Pons (tissue), 1 donor: Measurements from ENCODE around the gene GTPBP6.
A peak's percentile ranks its signal among the peaks of the same experiment; 100 is the strongest.
"Not testable (repeated sequence)": the region's sequence is repeated elsewhere in the genome, so short reads cannot be mapped to it uniquely, and the experiment has no call there.

Source experiments
- DNase-seq: peaks from one replicate; pipeline ENCODE4 v3.0.0-alpha.2; 2016; ENCODE audit warnings: low spot score

Gene GTPBP6

DNA sequence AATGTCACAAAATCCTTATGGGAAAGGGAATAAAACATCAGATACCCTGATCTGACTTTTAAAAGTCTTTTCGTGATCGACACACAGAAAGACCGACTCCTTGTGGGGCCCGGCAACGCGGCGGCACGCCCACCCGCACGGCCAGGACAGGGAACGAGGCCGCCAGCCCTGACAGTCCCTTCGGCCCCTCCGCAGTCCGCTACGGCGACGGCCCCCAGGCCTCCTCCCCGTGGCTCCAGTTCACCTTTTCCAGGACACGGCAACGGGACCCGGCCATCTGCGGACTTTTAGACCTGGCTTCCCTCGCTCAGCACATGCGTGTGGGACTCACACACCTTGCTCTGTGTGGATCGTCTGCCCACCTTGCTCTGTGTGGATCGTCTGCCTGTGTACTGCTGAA, 33.6 kb upstream of the GTPBP6 start:
- no peak for DNase-seq

DNA sequence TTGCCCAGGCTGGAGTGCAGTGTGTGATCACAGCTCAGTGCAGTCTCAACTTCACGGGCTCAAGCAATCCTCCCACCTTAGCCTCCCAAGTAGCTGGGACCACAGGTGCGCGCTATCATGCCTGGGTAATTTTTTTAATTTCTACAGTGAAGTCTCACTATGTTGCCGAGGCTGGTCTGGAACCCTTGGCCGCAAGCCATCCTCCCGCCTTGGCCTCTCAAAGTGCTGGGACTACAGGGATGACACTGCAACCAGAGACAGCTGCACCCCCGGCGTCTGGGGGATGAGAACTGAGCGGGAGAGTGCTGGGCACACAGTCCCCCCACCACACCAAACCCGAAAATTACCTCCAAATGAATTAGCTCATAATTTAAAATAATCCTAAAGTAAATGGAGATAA, 33.1 kb upstream of the GTPBP6 start:
- no peak for DNase-seq

DNA sequence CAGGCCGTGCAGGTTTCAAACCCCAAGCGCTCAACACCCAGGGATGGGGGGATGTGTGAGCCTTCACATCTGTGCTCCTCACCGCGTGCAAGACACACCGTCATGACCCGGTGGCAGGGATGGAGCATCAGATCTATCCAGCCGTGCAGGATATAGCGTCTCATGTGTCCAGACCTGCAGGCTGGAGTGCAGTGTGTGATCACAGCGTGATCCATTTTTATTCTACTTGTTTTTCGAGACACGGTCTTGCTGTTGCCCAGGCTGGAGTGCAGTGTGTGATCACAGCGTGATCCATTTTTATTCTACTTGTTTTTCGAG, 32.7 kb upstream of the GTPBP6 start:
- not testable (repeated sequence) for DNase-seq

DNA sequence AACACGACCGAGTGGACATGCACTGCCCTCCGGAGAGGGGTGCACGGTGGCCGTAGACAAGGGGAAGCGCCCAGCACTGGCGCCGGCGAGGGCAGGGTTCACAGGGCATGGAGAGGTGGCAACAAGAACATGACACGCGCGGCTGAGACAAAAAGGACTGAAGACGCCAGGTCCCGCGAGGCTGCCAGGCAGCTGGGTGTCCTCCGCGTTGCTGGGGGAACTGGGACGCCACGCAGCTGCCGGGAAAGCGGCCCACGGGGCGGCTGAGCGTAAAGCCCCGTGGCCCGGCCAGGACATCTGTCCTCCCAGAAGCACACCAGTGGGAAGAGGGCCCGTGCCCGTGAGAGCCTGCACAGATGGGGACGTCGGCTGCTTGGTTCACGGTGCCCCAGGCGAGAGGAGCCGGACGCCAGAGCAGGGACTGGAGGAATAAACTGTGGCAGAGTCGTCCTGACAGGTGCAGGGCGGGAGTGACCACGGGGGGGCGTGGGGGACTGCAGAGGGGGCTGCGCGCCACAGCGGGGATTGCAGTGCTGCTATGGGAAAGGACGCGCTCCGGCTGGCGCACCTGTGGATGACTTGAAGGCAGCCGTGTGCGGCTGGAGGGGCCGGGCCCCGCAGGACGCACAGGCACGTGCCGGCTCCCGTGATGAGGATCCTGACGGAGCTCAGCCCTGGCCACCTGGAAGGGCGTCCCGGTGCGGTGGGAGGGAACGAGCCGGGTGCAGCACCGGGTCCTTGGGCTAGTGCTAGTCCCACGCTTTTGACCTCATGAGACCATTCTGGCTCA, 32.1 kb upstream of the GTPBP6 start:
- peak; percentile 36 for DNase-seq

DNA sequence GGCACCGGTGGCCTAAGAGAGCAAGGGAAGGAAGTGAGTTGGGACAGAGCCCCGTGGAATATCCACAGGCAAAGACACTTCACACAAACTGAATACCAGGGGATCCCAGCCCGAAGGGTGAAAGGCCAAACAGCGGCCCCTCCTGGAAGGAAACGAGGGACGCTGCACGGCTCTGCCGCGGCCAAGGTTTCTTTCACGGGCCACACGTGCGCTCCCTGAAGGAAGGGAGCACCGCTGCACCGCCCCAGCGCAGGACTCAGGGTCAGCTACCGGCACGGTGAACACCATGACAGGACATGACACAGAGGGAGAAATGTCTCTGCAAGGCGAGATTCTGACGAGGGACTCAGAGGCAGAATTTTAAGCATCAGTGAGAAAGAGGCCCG, 31.5 kb upstream of the GTPBP6 start:
- no peak for DNase-seq

DNA sequence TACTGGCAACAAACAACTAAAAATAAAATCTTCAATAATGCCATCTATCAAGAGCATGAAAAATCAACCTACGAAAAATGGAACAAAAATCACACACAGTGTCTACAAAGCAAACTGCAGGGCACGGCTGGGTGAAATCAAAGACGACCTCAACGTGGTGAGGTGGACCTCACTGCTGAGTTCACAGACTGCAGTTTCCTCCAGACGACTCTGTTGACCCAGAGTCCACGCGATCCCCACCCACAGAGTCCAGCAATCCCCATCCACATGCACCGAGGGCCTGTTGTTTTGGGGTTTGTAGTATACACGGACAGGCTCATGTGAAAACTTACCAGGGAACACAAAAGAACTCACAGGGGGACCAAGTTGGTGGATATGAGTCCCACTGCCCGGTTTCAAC, 31.1 kb upstream of the GTPBP6 start:
- DNase-seq: no peak

DNA sequence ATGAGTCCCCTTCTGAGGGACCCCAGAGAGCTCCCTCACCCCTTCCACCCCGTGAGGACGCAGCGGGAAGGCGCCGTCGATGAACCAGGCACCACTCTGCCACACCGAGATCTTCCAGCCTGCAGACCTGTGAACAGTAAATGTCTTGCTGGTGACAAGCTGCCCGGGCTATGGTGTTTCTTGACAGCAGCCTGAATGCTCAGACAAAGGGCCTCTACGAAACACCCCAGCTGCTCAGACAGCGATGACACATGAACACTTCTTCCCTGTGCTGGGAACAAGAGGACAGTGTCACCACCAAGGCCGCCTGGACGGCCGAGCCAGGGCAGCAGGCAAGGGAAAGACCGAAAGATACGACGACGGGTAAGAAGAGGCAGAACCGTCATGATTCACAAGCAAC, 30.6 kb upstream of the GTPBP6 start:
- DNase-seq: peak; percentile 94

DNA sequence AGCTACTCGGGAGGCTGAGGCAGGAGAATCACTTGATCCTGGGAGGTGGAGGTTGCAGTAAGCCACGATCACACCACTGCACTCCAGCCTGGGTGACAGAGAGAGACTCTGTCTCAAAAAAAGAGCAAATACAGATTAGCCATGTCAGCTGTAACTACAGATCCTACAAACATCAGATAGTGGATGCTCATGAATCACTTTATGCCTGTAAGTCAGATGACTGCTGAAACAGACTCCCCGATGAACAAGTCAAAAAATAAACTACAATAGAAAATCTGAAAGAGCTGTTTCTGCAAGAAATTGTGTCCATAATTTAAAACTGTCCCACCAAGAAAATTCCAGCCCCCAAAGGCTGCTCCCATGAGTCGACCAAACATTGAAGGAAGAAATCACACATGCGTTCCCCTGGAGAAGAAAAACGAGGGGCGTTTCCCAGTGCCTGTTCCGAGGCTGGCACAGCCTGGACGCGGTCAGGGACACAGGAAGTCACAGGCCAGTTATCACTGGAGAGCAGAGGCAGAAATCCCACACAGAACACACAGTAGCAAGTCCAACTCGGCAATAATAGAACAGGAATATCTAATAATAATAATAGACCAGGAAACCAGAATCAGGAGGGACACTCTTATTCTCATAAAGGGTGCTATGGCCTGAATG, 30.0 kb upstream of the GTPBP6 start:
- DNase-seq: peak; percentile 36

DNA sequence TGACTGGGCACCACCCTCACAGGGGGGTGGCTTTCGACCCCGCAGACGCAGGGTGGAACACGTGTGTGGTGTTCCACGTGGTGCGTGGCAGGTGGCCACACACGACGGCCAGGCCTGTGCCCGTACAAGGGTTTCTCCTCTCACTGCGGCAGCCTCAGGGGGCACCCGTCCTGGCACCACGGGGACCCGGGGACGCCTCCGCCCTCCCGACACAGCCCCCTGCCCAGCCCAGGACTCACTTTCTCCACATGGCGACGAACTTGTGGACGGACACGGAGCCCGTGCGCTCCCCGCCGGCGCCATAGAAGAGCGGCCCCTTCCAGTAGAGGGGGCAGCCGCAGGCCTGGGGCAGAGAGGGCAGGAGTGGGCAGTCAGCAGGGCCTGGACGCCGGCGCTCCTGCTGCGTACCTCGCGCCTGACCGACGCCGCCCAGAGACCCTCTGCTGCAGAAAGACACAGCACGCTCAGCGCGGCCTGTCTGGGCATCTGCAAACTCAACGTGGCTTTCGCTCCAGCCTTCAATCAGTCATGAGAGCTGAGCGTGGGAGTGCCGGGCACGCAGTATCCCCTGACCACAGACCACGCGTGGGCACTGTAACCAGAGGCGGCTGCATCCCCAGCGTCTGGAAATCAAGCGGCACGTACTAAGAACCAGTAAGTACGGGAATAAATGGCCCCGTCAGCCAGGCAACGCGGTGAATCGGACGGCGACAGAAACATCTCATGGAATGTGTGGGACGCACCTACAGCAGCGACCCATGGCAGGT, 28.9 kb upstream of the GTPBP6 start:
- DNase-seq: no peak

DNA sequence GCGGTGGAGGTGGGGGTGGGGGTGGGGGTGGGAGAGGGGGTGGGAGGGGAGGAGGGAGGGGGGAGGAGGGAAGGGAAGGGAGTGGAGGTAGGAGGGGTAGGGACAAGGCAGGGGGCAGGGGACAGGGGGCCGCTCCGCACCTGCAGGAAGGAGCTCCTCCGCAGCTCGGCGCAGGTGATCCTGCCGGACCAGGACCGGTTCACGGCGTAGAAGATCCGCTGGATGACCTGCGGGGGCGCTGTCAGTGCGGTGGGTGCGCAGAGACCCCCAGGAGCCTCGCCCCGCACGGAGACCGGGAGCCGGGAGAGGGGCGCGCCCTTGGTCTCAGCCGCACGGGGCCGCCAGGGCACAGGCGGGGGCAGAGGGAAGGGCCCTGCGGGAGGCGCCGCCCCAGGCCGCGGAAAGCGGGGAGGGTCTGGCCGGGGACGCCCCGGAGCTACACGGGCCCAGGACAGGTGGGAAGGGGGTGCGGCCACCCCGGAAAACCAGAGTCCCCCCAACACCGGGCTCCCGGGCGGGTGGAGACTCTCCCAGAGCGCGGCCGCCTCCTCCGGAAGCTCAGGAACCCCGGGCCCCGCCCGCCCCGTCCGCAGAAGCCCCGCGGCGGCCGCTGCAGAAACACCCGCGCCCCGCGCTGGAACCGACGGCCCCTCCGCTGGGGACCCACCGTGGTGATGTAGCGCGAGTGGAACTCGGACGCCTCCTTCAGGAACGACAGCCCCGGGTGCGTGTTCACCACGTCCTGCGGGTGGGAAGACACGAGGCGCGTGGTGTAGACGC, 27.6 kb upstream of the GTPBP6 start:
- DNase-seq: no peak

DNA sequence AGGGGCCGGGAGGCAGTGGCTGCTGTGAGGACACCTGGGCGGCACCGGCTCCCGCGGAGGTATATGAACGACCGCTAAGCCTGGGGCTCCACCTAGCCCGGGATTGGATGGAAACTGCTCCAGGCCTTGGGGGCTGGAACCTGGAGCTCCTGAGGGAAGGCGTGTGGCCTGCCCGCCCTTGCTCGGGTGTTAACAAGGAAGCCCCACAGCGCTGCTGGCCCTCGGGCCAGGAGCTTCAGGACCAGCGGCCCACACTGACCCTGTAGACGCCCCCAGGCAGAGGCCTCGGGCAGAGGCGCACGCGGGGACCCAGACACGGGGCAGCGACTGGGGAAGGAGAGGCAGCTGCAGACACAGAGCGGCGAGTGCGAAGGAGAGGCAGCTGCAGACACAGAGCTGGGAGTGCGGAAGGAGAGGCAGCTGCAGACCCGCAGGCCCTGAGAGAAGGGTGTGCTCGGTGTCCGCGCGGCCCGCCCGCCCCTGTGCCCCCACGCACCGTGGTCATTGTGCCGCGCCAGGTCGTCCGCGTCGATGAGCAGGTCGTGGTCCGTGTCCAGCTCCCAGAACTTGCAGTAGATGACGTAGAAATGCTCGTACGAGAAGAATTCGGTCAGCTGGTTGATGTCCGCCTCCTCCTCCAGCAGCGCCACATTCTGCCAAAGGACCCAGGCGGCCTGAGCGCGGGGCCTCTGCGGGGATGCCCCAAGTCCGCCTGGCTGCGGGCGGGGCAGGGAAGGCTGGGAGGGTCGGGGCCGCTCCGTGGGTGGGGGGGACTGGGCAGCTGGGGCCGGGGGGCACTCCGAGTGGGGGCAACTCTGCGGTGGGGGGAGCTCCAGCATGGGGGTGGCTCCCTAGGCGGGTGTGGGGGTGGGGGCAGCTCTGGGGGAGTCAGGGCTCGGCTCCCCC, 26.7 kb upstream of the GTPBP6 start:
- no peak for DNase-seq

DNA sequence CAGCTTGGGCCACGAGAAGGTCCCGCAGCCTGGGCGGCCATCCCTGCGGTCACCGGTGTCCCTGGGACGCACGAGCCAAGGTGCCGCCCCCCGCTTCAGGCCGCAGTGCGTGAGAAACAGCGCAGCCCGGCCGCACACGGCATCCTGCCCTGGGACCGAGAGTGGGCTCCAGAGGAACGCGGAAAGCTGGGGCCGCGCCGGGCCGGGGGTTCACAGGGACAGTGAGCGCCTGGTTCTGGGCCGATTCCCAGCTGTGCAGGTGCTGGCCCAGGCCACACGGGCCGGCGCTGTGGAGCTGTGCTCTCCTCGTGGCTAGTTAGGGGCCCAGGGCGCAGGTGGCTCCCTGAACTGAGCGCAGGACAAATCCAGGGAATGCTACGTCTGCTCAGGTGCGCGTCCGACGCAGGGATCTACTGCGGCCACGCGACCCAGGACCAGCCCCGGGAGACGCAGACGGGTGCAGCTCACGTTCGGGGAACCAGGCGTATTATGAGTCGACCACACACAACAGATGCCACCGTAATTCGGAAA, 25.8 kb upstream of the GTPBP6 start:
- DNase-seq: no peak

DNA sequence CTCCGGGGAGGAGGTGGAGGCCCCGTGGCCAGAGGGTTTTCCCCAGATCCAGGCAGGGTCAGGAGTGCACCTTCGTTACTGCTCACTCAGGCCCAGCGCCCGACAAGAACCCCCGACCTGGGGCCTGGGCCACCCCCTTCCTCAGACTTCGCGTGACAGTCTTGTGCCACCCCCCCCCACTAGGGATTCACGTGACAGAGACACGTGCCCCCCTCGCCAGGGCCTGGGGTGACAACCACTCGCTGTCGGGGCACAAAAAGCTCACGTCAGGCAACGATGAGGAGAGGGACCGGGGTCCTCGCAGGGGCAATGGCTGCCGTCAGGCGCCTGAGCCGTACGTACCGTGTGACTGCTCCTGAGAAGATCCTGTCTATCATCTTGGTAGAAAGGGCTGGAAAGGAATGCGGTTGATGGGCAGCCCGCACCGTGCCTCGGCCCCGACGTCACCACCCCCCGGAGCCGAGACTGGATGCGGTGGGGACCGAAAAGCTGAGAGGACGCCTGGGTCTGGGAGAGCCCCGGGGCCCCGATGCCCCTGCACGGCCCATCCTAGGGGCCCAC, 23.0 kb upstream of the GTPBP6 start:
- no peak for DNase-seq

DNA sequence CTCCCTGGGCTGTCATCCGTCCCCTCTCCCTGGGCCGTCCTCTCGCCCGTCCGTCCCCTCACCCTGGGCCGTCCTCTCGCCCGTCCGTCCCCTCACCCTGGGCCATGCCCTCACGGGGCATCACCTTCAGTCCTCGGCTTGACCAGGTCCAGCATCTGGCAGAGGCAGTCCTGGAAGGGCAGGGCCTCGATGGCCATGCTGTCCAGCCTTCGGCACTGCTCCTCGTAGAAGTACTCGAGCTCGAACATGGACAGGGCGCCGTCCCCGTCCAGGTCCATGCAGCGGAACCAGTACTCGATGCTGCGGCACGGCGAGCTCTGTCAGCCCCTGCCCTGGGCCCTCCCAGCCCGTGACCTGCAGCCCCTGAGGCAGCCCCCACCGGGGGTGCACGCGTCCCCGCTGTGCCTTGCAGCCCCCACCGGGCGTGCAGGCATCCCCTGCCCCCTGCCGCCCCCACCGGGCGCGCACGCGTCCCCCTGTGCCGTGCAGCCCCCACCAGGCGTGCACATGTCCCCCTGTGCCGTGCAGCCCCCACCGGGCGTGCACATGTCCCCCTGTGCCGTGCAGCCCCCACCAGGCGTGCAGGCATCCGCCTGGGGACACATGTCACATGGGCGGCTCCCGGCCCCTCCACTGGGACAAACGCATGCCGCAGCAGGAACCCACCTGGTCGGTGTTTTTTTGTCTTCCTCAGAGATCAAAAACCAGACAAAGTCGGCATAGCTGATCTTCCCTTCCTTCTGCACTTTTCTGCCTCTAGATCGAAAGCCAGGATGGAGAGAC, 22.2 kb upstream of the GTPBP6 start:
- DNase-seq: no peak

DNA sequence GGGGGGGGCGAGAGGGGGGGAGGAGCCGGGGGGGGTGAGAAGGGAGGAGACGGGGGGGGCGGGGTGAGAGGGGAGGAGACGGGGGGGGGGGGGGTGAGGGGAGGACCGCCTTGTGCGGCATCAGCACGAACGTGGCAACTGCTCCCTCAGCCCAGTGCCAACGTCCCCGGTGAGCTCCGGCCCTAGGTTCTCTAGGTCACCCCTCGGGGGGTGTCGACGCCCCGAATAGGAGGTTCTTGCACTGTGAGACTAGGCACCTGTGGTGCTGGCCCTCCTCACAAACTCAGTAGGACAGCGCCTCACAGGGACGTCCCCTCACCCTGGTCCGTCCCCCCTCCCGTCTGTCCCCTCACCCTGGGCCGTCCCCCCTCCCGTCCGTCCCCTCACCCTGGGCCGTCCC, 21.5 kb upstream of the GTPBP6 start:
- DNase-seq: no peak

DNA sequence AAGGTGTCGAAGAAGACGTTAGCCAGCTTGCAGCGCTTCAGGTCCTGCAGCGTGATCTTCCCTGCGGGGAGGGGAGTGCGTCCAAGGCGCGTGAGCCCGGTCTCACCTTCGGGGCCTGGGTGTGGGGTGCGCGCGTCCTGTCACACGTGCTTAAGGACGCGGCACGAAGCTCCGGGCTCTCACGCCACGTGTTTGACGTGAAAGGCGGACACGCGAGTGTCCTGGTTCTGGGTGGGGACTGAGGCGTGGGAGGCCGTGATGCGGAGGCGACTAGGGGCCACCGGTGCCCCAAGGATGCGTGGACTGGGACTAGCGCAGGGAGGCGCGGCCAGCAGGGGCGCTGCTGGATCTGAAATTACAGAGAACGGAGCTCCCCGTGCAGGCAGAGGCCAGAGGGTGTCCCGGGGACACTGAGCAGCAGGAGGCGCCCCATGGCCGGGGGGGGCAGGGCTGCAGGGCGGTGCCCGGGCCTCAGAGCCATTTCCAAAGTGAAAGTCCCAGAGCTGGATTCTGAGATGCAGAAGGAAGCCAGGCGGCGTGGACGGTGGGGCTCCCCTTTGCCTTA, 20.3 kb upstream of the GTPBP6 start:
- DNase-seq: no peak

DNA sequence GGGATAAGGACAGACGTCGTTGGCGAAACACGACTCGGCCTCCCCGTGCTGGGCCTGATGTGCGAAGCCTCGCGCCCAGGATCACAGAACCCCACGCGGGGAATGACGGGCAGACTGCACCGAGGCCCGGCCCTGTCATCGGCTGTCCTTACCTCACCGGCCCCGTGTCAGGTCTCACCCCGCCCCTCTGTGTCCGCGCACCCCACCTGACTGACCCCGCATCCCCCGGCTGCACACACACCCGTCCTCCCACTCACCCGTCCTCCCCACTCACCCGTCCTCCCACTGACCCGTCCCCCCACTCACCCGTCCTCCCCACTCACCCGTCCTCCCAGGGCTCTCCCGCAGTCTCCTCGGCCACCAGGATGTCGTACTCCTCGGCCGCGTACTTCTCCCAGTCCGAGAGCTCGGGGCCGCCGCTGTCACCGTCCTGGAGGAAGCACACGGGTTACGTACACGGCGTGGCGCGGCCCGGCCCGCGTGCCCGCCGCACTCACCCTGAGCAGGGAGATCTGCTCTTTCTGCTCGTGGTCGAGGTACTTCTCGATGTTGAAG, 19.8 kb upstream of the GTPBP6 start:
- DNase-seq: no peak

DNA sequence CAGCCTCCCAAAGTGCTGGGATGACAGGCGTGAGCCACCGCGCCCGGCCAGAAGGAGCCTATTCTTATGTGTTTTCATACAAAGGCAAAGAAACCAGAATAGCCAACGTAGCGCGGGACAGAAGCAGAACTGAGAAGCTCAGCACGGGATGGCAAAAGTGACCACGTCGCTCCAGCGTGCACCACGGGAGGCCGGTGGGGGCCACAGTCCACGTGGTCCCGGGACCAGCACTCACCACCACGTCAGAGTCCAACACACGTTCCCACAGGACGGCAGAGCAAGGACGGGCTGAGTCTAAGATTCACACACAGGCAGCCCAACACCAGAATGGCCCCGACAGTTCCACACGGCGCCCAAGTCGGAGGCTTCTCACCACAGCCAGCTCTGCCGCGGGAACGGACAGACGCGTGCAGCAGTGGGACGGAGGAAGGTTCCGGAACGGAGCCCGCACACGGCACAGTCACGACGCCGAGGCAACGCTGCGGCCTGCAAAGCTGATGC, 18.8 kb upstream of the GTPBP6 start:
- DNase-seq: no peak

DNA sequence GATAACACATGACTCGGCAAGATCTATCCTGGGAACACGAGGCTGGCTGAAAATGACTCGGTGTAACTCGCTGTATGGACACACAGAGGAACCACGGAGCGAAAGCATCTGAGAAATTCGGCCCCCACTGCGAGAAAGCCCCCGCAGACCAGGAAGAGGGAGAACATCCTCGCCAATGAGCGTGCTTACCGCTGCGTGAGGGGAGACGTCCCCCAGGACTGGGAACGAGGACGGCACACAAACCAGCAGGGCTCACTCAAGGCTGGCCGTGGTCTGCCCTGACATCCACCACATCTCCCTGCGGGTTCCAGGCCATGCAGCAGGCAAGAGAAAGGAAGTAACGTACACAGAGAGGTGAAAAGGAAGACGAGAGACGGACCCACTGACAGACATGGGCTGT, 17.6 kb upstream of the GTPBP6 start:
- no peak for DNase-seq
